ENCODE results near the gene CACNA2D3. TPM values are rescaled to one million over a fixed set of nuclear protein-coding genes. Genes with fewer than 3 reads are reported as not detected.
"Not testable (repeated sequence)": the region's sequence is repeated elsewhere in the genome, so short reads cannot be mapped to it uniquely, and the experiment has no call there.

Gene CACNA2D3
- polyA plus RNA-seq, 2 of the 4 experiments (the other 2 are of a cell fraction), result 0.04 to 0.05 TPM

GRCh38 chr3:55097441-55097840 is 975.1 kb downstream of the CACNA2D3 start:
- H3K4me1 ChIP-seq, result no peaks in the 10 kb centered on the region
- no peak for FAIRE-seq
- CTCF ChIA-PET, result no interaction called here
- no peak for ATAC-seq
- POLR2A ChIA-PET, result no interaction called here
- H3K4me2 ChIP-seq, result no peak overlapping the region
- H3K4me3 ChIP-seq, result no peak overlapping the region
- 4% methylated on average over 3 of the region's 3 CpGs for WGBS (ENCODE audit: missing lambda C conversion rate)
- H3K27ac ChIP-seq, result no peak overlapping the region
- H3K9me3 ChIP-seq, result no peaks in the 10 kb centered on the region
- no peak for TF ChIP-seq CTCF (IDR thresholded peaks at IDR 0.05)
- no peak for TF ChIP-seq FOSL2 (IDR thresholded peaks at IDR 0.05)
- TF ChIP-seq FOSL2 (CRISPR knock-in tag; IDR thresholded peaks at IDR 0.05), result no peak
- TF ChIP-seq POLR2AphosphoS2 (conservative IDR thresholded peaks at IDR 0.05; ENCODE audit: low read length), result no peak
- TF ChIP-seq BHLHE40 (IDR thresholded peaks at IDR 0.05; ENCODE audit: low read depth, low read length), result no peak
- TF ChIP-seq FOXS1 (CRISPR knock-in tag; IDR thresholded peaks at IDR 0.05), result no peak
- TF ChIP-seq KDM1A (IDR thresholded peaks at IDR 0.05; ENCODE audit: low read depth), result no peak
- TF ChIP-seq NPAS2 (CRISPR knock-in tag; IDR thresholded peaks at IDR 0.05; ENCODE audit: borderline replicate concordance), result no peak
- DNase-seq (ENCODE audit: low read depth in 1 of 2, low spot score in 1 of 2), result no peak

- Histone ChIP-seq H3K9me3 (no peaks in the 10 kb centered on the region), H3K4me2 (no peak overlapping the region), H3K4me3 (no peak overlapping the region), H3K4me1 (no peaks in the 10 kb centered on the region), H3K27ac (no peak overlapping the region)
- FAIRE-seq (no peak), ATAC-seq (no peak), DNase-seq (ENCODE audit: low read depth in 1 of 2, low spot score in 1 of 2) (no peak)
- ChIA-PET CTCF (no interaction called here), POLR2A (no interaction called here)
- WGBS (ENCODE audit: missing lambda C conversion rate), result 12% methylated on average over 9 of the region's 10 CpGs
- no peak for TF ChIP-seq MAZ (IDR thresholded peaks at IDR 0.05; ENCODE audit: borderline replicate concordance, low read depth, low read length)
- no peak for TF ChIP-seq GATA3 (IDR thresholded peaks at IDR 0.05; ENCODE audit: borderline replicate concordance)
Observed at GRCh38 chr3:55105647-55106046, 983.3 kb downstream of the CACNA2D3 start.

- H3K4me1 ChIP-seq, result no peaks in the 10 kb centered on the region
- ChIA-PET CTCF (no interaction called here), POLR2A (no interaction called here)
- no peaks in the 10 kb centered on the region for H3K9me3 ChIP-seq
- H3K27ac ChIP-seq, result no peak overlapping the region
- WGBS (ENCODE audit: missing lambda C conversion rate), result 49% methylated on average over 6 of the region's 6 CpGs
- FAIRE-seq, result no peak
- no peak for ATAC-seq
- no peak overlapping the region for H3K4me2 ChIP-seq
- TF ChIP-seq ZFP36 (IDR thresholded peaks at IDR 0.05; ENCODE audit: borderline replicate concordance, partially characterized antibody), result no peak
- TF ChIP-seq KDM1A (IDR thresholded peaks at IDR 0.05; ENCODE audit: low read depth), result no peak
- TF ChIP-seq RFX5 (IDR thresholded peaks at IDR 0.05), result no peak
- TF ChIP-seq ESRRA (IDR thresholded peaks at IDR 0.05; ENCODE audit: borderline replicate concordance, low read length), result no peak
- no peak for TF ChIP-seq CTCF (IDR thresholded peaks at IDR 0.05)
- TF ChIP-seq NFE2L2 (conservative IDR thresholded peaks at IDR 0.05; ENCODE audit: low read length), result no peak
- DNase-seq (ENCODE audit: low read depth in 1 of 2, low spot score in 1 of 2), result no peak
- no peak overlapping the region for H3K4me3 ChIP-seq
Observed at GRCh38 chr3:55107187-55107586, 984.8 kb downstream of the CACNA2D3 start.

- DNase-seq (ENCODE audit: low read depth in 1 of 2, low spot score in 1 of 2); CTCF ChIA-PET; FAIRE-seq: not testable (repeated sequence)
Observed at GRCh38 chr3:55111906-55112305, 989.6 kb downstream of the CACNA2D3 start.

More at GRCh38 chr3:55111906-55112305, 989.6 kb downstream of the CACNA2D3 start:
- WGBS (ENCODE audit: missing lambda C conversion rate), result 2% methylated on average over 3 of the region's 3 CpGs
- H3K27ac ChIP-seq, POLR2A ChIA-PET, H3K9me3 ChIP-seq, H3K4me1 ChIP-seq, ATAC-seq, H3K4me3 ChIP-seq, H3K4me2 ChIP-seq: not testable (repeated sequence)

All from A549 (cell line).